Thyroid gland (tissue), 4 donors: ENCODE data around the gene RGP1.

Experiments
- POLR2A ChIP-seq, 2 donors: fragments of 450-650 bp; IDR thresholded peaks; one replicate each; pipeline ENCODE4 v1.6.1; 2017; ENCODE audit warnings: antibody characterized with exemption in 2 of 2, mild to moderate bottlenecking in 2 of 2, moderate library complexity in 1 of 2
- TF ChIP-seq, protein P1 (sequence below), 6 experiments: fragments of 200-600 bp in 3 of 6; fragments of 450-650 bp in 3 of 6; sonication (generic) in 3 of 6; IDR thresholded peaks; one replicate each; pipeline ENCODE4 v1.5.1; 2016 to 2019; ENCODE audit warnings: antibody characterized with exemption in 6 of 6, mild to moderate bottlenecking in 2 of 6, inconsistent platforms in 1 of 6, moderate library complexity in 1 of 6

DNA sequence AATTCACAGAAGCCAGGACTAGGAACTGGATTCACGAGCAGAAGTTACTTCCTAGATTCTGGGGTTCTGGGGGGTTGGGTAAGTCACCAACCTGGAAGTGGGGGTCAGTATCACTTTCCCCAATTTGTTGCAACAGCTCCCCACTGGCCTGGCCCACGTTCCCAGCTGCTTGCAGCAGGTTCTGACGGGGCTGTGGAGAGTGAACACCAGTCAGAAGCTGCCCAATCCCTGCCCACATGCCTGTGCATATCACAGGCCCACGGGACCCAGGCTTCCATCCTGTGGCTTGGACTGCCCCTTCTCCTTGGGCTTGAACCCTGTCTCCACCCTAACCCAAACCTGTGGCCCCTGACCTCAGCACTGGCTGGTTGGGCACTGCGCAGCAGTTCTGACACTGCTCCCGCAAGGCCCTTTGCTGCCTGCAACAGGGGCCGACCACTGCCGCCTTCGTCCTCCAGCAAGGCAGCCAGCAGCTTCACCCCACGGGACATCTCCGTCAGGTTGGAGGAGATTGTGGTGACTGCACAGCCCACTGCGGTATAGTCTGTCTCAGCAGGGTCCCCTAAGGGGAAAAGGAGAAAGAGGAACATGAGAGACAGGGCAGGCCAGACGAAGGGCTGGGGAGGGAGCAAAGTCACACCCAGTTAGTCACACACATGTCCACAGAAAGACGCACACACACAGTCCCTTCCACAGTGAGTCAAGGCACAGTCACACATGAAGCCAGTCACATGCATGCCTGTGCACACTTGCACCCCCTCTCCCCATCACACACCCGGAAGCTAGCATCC lies 30.2 kb upstream of the RGP1 start:
- no peak for TF ChIP-seq POLR2A (IDR thresholded peaks at IDR 0.05)
- TF ChIP-seq, protein P1, sequence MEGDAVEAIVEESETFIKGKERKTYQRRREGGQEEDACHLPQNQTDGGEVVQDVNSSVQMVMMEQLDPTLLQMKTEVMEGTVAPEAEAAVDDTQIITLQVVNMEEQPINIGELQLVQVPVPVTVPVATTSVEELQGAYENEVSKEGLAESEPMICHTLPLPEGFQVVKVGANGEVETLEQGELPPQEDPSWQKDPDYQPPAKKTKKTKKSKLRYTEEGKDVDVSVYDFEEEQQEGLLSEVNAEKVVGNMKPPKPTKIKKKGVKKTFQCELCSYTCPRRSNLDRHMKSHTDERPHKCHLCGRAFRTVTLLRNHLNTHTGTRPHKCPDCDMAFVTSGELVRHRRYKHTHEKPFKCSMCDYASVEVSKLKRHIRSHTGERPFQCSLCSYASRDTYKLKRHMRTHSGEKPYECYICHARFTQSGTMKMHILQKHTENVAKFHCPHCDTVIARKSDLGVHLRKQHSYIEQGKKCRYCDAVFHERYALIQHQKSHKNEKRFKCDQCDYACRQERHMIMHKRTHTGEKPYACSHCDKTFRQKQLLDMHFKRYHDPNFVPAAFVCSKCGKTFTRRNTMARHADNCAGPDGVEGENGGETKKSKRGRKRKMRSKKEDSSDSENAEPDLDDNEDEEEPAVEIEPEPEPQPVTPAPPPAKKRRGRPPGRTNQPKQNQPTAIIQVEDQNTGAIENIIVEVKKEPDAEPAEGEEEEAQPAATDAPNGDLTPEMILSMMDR (IDR thresholded peaks at IDR 0.05) = no peak
